GM18511 (cell line): ENCODE results near the gene SIAE.

ENCODE experiments used
- ATAC-seq: cut with Tn5 transposase; IDR thresholded peaks from one replicate; pipeline ENCODE4 v1.9.1; 2021; ENCODE audit warnings: mild to moderate bottlenecking, moderate library complexity; ENCODE audit not compliant: unreplicated experiment

The SIAE gene

GRCh38 chr11:124583781-124584180, 89.8 kb downstream of the SIAE start:
- no peak for ATAC-seq
